Ishikawa (cell line): ENCODE measurements around the gene SRRM3.

Experiments
- CEBPB ChIP-seq: IDR thresholded peaks from 2 replicates; pipeline ENCODE4 v1.6.1; 2012
- CREB1 ChIP-seq: IDR thresholded peaks from 2 replicates; pipeline ENCODE4 v1.6.1; 2012; ENCODE audit warnings: low read depth
- EGR1 ChIP-seq: IDR thresholded peaks from 2 replicates; pipeline ENCODE4 v1.6.1; 2012
- EP300 ChIP-seq: IDR thresholded peaks from 2 replicates; pipeline ENCODE4 v1.6.1; 2012; ENCODE audit warnings: borderline replicate concordance
- FOXM1 ChIP-seq: IDR thresholded peaks from 2 replicates; pipeline ENCODE4 v1.6.1; 2012; ENCODE audit warnings: low read depth, borderline replicate concordance
- NFIC ChIP-seq: IDR thresholded peaks from 2 replicates; pipeline ENCODE4 v1.6.1; 2012
- RAD21 ChIP-seq: IDR thresholded peaks from 2 replicates; pipeline ENCODE4 v1.6.1; 2012; ENCODE audit warnings: low read depth
- TAF1 ChIP-seq: IDR thresholded peaks from 2 replicates; pipeline ENCODE4 v1.6.1; 2012; ENCODE audit warnings: low read depth, mild to moderate bottlenecking
- TCF12 ChIP-seq: IDR thresholded peaks from 2 replicates; pipeline ENCODE4 v1.6.1; 2012; ENCODE audit warnings: low read depth
- TEAD4 ChIP-seq: IDR thresholded peaks from 2 replicates; pipeline ENCODE4 v1.6.1; 2012
- USF1 ChIP-seq: IDR thresholded peaks from 2 replicates; pipeline ENCODE4 v1.6.1; 2012
- YY1 ChIP-seq: IDR thresholded peaks from 2 replicates; pipeline ENCODE4 v1.6.1; 2012; ENCODE audit warnings: low read depth
- ZBTB7A ChIP-seq: IDR thresholded peaks from 2 replicates; pipeline ENCODE4 v1.6.1; 2012; ENCODE audit warnings: low read depth
- TF ChIP-seq, protein P1 (sequence below): IDR thresholded peaks from 2 replicates; pipeline ENCODE4 v1.6.1; 2012; ENCODE audit warnings: low read depth, mild to moderate bottlenecking
- TF ChIP-seq, protein P2 (sequence below): IDR thresholded peaks from 2 replicates; pipeline ENCODE4 v1.6.1; 2012

SRRM3 gene

GRCh38 chr7:76282344-76283253 is 80.9 kb downstream of the SRRM3 start:
- TF ChIP-seq NFIC (no peak), ZBTB7A (peak; percentile 78)

- TF ChIP-seq TCF12 = no peak
- TF ChIP-seq TAF1 = no peak
These were observed 81.8 kb downstream of the SRRM3 start for GRCh38 chr7:76283254-76284159.

GRCh38 chr7:76285604-76286374 is 84.1 kb downstream of the SRRM3 start:
- TF ChIP-seq CEBPB (no peak), NFIC (no peak), RAD21 (no peak), ZBTB7A (no peak), YY1 (no peak), EP300 (no peak), USF1 (no peak), TAF1 (no peak), TCF12 (no peak), TEAD4 (no peak), CREB1 (no peak), FOXM1 (no peak)
- TF ChIP-seq, protein P1, sequence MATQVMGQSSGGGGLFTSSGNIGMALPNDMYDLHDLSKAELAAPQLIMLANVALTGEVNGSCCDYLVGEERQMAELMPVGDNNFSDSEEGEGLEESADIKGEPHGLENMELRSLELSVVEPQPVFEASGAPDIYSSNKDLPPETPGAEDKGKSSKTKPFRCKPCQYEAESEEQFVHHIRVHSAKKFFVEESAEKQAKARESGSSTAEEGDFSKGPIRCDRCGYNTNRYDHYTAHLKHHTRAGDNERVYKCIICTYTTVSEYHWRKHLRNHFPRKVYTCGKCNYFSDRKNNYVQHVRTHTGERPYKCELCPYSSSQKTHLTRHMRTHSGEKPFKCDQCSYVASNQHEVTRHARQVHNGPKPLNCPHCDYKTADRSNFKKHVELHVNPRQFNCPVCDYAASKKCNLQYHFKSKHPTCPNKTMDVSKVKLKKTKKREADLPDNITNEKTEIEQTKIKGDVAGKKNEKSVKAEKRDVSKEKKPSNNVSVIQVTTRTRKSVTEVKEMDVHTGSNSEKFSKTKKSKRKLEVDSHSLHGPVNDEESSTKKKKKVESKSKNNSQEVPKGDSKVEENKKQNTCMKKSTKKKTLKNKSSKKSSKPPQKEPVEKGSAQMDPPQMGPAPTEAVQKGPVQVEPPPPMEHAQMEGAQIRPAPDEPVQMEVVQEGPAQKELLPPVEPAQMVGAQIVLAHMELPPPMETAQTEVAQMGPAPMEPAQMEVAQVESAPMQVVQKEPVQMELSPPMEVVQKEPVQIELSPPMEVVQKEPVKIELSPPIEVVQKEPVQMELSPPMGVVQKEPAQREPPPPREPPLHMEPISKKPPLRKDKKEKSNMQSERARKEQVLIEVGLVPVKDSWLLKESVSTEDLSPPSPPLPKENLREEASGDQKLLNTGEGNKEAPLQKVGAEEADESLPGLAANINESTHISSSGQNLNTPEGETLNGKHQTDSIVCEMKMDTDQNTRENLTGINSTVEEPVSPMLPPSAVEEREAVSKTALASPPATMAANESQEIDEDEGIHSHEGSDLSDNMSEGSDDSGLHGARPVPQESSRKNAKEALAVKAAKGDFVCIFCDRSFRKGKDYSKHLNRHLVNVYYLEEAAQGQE = no peak
- TF ChIP-seq, protein P2, sequence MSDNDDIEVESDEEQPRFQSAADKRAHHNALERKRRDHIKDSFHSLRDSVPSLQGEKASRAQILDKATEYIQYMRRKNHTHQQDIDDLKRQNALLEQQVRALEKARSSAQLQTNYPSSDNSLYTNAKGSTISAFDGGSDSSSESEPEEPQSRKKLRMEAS = no peak

- TF ChIP-seq CEBPB = no peak
- TF ChIP-seq, protein P1 = no peak
These were observed 85.2 kb downstream of the SRRM3 start for GRCh38 chr7:76286842-76287403.

DNA sequence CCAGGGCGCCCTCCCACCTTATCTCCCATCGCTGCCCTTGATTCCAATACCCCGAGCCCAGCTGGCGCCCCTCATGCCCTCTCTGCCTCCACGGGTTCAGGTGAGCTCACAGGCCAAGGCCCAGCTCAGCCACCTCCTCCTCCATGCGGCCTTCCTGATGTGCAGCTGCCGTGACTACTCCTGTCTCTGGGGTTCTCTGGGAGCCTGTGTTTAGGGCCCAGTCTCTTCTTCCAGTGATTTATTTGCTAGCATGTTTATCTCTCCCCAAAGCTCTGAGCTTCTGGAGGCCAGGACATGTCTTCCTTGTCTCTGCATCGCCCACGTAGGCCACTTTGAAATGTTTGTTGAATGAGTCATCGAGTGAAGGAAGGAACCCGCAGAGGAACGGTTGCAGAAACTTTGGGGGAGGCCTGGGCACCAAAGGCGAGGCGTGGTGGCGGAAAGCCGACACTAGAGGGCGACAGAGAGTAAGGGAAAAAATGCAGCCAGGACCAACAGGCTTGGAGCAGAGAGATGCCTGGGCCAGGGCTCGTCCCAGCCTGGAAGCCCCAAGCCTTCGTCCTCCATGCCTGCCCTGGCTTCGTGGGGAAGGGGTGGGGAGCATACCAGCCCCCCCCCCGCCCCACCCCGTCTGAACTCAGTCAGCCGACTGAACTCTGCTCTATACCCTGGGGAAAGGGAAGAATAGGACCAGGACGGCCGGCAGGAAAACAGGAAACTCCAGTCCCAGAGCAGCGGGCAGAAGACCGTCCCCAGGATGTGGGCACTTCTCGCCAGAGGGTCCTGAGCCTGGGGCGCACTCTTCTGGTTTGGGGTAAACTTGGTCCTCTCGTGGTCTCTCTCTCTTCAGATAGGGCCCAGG is 89.9 kb downstream of the SRRM3 start:
- peak; percentile 21; the same call in 1 of the 2 replicates for TF ChIP-seq NFIC
- TF ChIP-seq, protein P1 = 0 out of 2 replicates have a peak, but pooled peaks have one; percentile 19
- peak; percentile 87 for TF ChIP-seq TEAD4
- TF ChIP-seq USF1 = no peak
- TF ChIP-seq EP300 = peak; percentile 52; the same call in 1 of the 2 replicates
- TF ChIP-seq ZBTB7A = peak; percentile 64
- TF ChIP-seq FOXM1 = peak; percentile 44; the same call in 1 of the 2 replicates
- TF ChIP-seq, protein P2 = peak; percentile 66
- no peak for TF ChIP-seq CREB1
- no peak for TF ChIP-seq YY1
- TF ChIP-seq TCF12 = peak; percentile 68
- no peak for TF ChIP-seq TAF1
- peak; percentile 96 for TF ChIP-seq RAD21
- no peak for TF ChIP-seq CEBPB
- TF ChIP-seq EGR1 = peak; percentile 92
